Endothelial cell (in vitro differentiated cells): ENCODE data around the gene ANKHD1. TPM values are rescaled to one million over a fixed set of nuclear protein-coding genes. Genes with fewer than 3 reads are reported as not detected.

ENCODE experiments used
- microRNA-seq: library from miRNA; unstranded; fragments of <30 nt; microRNA quantifications from one replicate; pipeline ENCODE4, GENCODE V29; 2020; ENCODE audit not compliant: unreplicated experiment
- total RNA-seq: library from RNA; stranded (reverse); fragmentation: NEBNext Ultra II Directional; extraction: Animal tissue kit (Norgen Biotek cat#: 25700); gene quantifications from one replicate; pipeline ENCODE4 v1.2.1, GENCODE V29; 2021; ENCODE audit not compliant: unreplicated experiment

The ANKHD1 gene
- total RNA-seq, 1 donor from 2014 or later = 138 TPM

Small RNAs within 50 kb of the gene (microRNA-seq; reads per million reads assigned to microRNA genes)
- gene MIR6831 = 0.56 reads per million

Other genes with a start within 250 kb of the ANKHD1 start
- 21.7 TPM for gene CYSTM1, start 226.6 kb upstream of the ANKHD1 start, total RNA-seq
- 86.2 TPM for gene PFDN1, start 98.7 kb upstream of the ANKHD1 start, total RNA-seq
- 22.6 TPM for gene HBEGF, start 55.2 kb upstream of the ANKHD1 start, total RNA-seq
- 0.23 TPM for gene SLC4A9, start 41.6 kb upstream of the ANKHD1 start, total RNA-seq
- gene EIF4EBP3, start 145.8 kb downstream of the ANKHD1 start, total RNA-seq = 16.4 TPM
- gene SRA1, start 155.6 kb downstream of the ANKHD1 start, total RNA-seq = 17.1 TPM
- 24.6 TPM for gene APBB3, start 162.8 kb downstream of the ANKHD1 start, total RNA-seq
- 91.2 TPM for gene SLC35A4, start 163.0 kb downstream of the ANKHD1 start, total RNA-seq
- gene CD14, start 231.3 kb downstream of the ANKHD1 start, total RNA-seq = not detected
- 22.7 TPM for gene TMCO6, start 237.6 kb downstream of the ANKHD1 start, total RNA-seq
- gene NDUFA2, start 245.8 kb downstream of the ANKHD1 start, total RNA-seq = 56.0 TPM
- gene IK, start 246.0 kb downstream of the ANKHD1 start, total RNA-seq = 76.1 TPM